Gastroesophageal sphincter (tissue), 3 donors: ENCODE results near the gene MSL3B.

Experiments used
- EP300 ChIP-seq: sonication (generic); formaldehyde crosslinking; IDR thresholded peaks from one replicate; pipeline ENCODE4 v1.6.1; 2017; ENCODE audit warnings: antibody characterized with exemption, mild to moderate bottlenecking
- POLR2A ChIP-seq, 2 donors: fragments of 450-650 bp; IDR thresholded peaks; one replicate each; pipeline ENCODE4 v1.6.1; 2017; ENCODE audit warnings: antibody characterized with exemption in 2 of 2, mild to moderate bottlenecking in 2 of 2, moderate library complexity in 1 of 2
- POLR2AphosphoS5 ChIP-seq: sonication (generic); formaldehyde crosslinking; IDR thresholded peaks from one replicate; pipeline ENCODE4 v1.6.1; 2017; ENCODE audit warnings: antibody characterized with exemption
- TF ChIP-seq, protein P1 (sequence below), 4 experiments: fragments of 200-600 bp in 2 of 4; fragments of 450-650 bp in 2 of 4; sonication (generic) in 1 of 4; IDR thresholded peaks; one replicate each; pipeline ENCODE4 v1.5.1; 2017 to 2019; ENCODE audit warnings: antibody characterized with exemption in 4 of 4, mild to moderate bottlenecking in 2 of 4, moderate library complexity in 2 of 4

DNA sequence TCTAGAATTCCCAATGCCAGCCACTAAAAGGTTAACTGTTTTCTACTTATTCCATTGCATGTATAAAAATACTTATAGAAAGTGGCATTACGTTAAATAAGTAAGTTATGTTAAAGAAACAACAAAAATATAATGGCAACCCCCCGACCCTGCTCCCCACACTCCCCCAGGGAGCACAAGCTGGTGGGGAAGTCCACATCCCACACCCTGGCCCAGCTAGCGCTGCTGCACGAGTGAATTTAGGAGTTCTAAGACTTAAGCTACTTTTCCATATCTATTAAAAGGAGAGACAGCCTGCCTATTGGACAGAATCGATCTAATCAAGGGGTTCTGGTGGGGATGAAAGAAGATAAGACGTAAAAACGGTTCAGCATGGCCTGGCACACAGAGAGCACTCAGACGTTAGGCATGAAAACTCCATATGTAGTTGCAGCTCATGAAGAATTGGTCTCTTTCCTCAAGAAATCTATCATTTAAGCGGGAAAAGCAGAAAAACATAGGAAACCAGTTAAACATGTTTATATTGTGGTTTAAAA is 30.4 kb downstream of the MSL3B start:
- TF ChIP-seq EP300, result no peak
- no peak for TF ChIP-seq POLR2A (IDR thresholded peaks at IDR 0.05)
- TF ChIP-seq, protein P1, sequence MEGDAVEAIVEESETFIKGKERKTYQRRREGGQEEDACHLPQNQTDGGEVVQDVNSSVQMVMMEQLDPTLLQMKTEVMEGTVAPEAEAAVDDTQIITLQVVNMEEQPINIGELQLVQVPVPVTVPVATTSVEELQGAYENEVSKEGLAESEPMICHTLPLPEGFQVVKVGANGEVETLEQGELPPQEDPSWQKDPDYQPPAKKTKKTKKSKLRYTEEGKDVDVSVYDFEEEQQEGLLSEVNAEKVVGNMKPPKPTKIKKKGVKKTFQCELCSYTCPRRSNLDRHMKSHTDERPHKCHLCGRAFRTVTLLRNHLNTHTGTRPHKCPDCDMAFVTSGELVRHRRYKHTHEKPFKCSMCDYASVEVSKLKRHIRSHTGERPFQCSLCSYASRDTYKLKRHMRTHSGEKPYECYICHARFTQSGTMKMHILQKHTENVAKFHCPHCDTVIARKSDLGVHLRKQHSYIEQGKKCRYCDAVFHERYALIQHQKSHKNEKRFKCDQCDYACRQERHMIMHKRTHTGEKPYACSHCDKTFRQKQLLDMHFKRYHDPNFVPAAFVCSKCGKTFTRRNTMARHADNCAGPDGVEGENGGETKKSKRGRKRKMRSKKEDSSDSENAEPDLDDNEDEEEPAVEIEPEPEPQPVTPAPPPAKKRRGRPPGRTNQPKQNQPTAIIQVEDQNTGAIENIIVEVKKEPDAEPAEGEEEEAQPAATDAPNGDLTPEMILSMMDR (IDR thresholded peaks at IDR 0.05), result no peak
- TF ChIP-seq POLR2AphosphoS5, result no peak
